NCI-H128 (cell line): Measurements from ENCODE around the gene NUMBL.
A peak's percentile ranks its signal among the peaks of the same experiment; 100 is the strongest.
"Not testable (repeated sequence)": the region's sequence is repeated elsewhere in the genome, so short reads cannot be mapped to it uniquely, and the experiment has no call there.

Experiments used
- DNase-seq: peaks from one replicate; lab custom pipeline; 2025; ENCODE audit not compliant: unreplicated experiment; lab: John Stamatoyannopoulos, UW

NUMBL gene

GRCh38 chr19:40632311-40633036, 58.0 kb downstream of the NUMBL start:
- DNase-seq = no peak

- DNase-seq = no peak
Measured at GRCh38 chr19:40630571-40631160, 59.8 kb downstream of the NUMBL start.

GRCh38 chr19:40629346-40629745, 61.1 kb downstream of the NUMBL start:
- DNase-seq = no peak

- no peak for DNase-seq
Measured at GRCh38 chr19:40627486-40628279, 62.8 kb downstream of the NUMBL start.

- DNase-seq = no peak
Measured at GRCh38 chr19:40626918-40627317, 63.5 kb downstream of the NUMBL start.

GRCh38 chr19:40625406-40626120, 64.9 kb downstream of the NUMBL start:
- DNase-seq = no peak

GRCh38 chr19:40624369-40625153, 65.9 kb downstream of the NUMBL start:
- DNase-seq = not testable (repeated sequence)

GRCh38 chr19:40623403-40624251, 66.8 kb downstream of the NUMBL start:
- DNase-seq = peak; percentile 79

GRCh38 chr19:40622773-40623075, 67.7 kb downstream of the NUMBL start:
- no peak for DNase-seq

- DNase-seq = no peak
Measured at GRCh38 chr19:40621966-40622772, 68.3 kb downstream of the NUMBL start.

- no peak for DNase-seq
Measured at GRCh38 chr19:40621283-40621682, 69.2 kb downstream of the NUMBL start.

GRCh38 chr19:40620161-40620485, 70.3 kb downstream of the NUMBL start:
- no peak for DNase-seq

- DNase-seq = no peak
Measured at GRCh38 chr19:40619333-40620160, 70.9 kb downstream of the NUMBL start.

- no peak for DNase-seq
Measured at GRCh38 chr19:40617961-40618360, 72.5 kb downstream of the NUMBL start.

GRCh38 chr19:40616941-40617340, 73.5 kb downstream of the NUMBL start:
- no peak for DNase-seq

GRCh38 chr19:40616178-40616577, 74.3 kb downstream of the NUMBL start:
- DNase-seq = no peak
